Gastroesophageal sphincter (tissue), 3 donors: ENCODE data around the gene RAD18.

Source experiments
- POLR2A ChIP-seq, 2 donors: fragments of 450-650 bp; IDR thresholded peaks; one replicate each; pipeline ENCODE4 v1.6.1; 2017; ENCODE audit warnings: antibody characterized with exemption in 2 of 2, mild to moderate bottlenecking in 2 of 2, moderate library complexity in 1 of 2
- POLR2AphosphoS5 ChIP-seq: sonication (generic); formaldehyde crosslinking; IDR thresholded peaks from one replicate; pipeline ENCODE4 v1.6.1; 2017; ENCODE audit warnings: antibody characterized with exemption
- TF ChIP-seq, protein P1 (sequence below), 4 experiments: fragments of 200-600 bp in 2 of 4; fragments of 450-650 bp in 2 of 4; sonication (generic) in 1 of 4; IDR thresholded peaks; one replicate each; pipeline ENCODE4 v1.5.1; 2017 to 2019; ENCODE audit warnings: antibody characterized with exemption in 4 of 4, mild to moderate bottlenecking in 2 of 4, moderate library complexity in 2 of 4

DNA sequence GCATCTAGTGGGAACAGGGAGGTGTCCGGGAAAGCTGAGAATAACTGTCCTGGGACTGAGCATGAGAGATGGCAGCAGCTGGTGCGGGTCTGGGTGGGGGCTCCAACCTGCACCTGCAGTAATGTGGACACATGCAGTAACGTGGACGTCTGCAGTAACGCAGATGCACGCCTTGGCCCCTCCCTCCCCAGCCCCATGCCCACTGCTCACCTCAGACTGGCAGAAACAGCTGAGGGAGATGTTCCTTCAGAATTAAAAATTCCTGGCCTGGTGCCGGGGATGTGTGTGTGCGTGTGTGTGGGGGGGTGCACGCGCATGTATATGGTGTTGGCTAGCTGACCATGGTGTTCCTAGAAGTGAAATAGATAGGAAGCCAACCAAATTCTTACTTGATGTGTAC lies 107.2 kb downstream of the RAD18 start:
- TF ChIP-seq, protein P1, sequence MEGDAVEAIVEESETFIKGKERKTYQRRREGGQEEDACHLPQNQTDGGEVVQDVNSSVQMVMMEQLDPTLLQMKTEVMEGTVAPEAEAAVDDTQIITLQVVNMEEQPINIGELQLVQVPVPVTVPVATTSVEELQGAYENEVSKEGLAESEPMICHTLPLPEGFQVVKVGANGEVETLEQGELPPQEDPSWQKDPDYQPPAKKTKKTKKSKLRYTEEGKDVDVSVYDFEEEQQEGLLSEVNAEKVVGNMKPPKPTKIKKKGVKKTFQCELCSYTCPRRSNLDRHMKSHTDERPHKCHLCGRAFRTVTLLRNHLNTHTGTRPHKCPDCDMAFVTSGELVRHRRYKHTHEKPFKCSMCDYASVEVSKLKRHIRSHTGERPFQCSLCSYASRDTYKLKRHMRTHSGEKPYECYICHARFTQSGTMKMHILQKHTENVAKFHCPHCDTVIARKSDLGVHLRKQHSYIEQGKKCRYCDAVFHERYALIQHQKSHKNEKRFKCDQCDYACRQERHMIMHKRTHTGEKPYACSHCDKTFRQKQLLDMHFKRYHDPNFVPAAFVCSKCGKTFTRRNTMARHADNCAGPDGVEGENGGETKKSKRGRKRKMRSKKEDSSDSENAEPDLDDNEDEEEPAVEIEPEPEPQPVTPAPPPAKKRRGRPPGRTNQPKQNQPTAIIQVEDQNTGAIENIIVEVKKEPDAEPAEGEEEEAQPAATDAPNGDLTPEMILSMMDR (IDR thresholded peaks at IDR 0.05): no peak
- TF ChIP-seq POLR2AphosphoS5: no peak
- TF ChIP-seq POLR2A (IDR thresholded peaks at IDR 0.05): no peak
